Upper lobe of left lung (tissue), 6 donors: Measurements from ENCODE around the gene GULP1. TPM values are rescaled to one million over a fixed set of nuclear protein-coding genes. Genes with fewer than 3 reads are reported as not detected.
A peak's percentile ranks its signal among the peaks of the same experiment; 100 is the strongest.
"Not testable (repeated sequence)": the region's sequence is repeated elsewhere in the genome, so short reads cannot be mapped to it uniquely, and the experiment has no call there.

Source experiments
- ATAC-seq, 2 donors: fragments of 200-7000 bp; cut with Tn5 transposase; one replicate each; pipeline ENCODE4 v1.9.1; 2022; ENCODE audit warnings: mild to moderate bottlenecking in 2 of 2, moderate library complexity in 2 of 2; ENCODE audit not compliant: low FRiP score in 2 of 2
- DNase-seq, 2 donors: peaks; one replicate each; pipeline ENCODE4 v3.0.0-alpha.2; 2019 to 2020
- H3K27ac ChIP-seq, 4 donors: fragments of 200-600 bp; sonication (generic); one replicate each; pipeline ENCODE4 v1.5.1; 2016 to 2019
- H3K27me3 ChIP-seq, 4 donors: fragments of 200-600 bp; sonication (generic); one replicate each; pipeline ENCODE4 v1.5.1; 2017 to 2019
- H3K36me3 ChIP-seq, 4 donors: fragments of 200-600 bp; sonication (generic); one replicate each; pipeline ENCODE4 v1.5.1; 2016 to 2019
- H3K4me1 ChIP-seq, 4 donors: fragments of 200-600 bp; sonication (generic); one replicate each; pipeline ENCODE4 v1.5.1; 2018 to 2019
- H3K4me3 ChIP-seq, 4 donors: fragments of 200-600 bp; sonication (generic); one replicate each; pipeline ENCODE4 v1.5.1; 2017 to 2019; ENCODE audit warnings: mild to moderate bottlenecking in 2 of 4, moderate library complexity in 1 of 4
- H3K9me3 ChIP-seq, 4 donors: fragments of 200-600 bp; sonication (generic); one replicate each; pipeline ENCODE4 v1.5.1; 2018 to 2019
- CTCF ChIP-seq, 6 experiments: fragments of 450-650 bp in 4 of 6; fragments of 200-600 bp in 2 of 6; sonication (generic) in 2 of 6; IDR thresholded peaks; one replicate each; pipeline ENCODE4 v1.5.1; 2016 to 2019; ENCODE audit warnings: antibody characterized with exemption in 6 of 6
- EP300 ChIP-seq, 4 donors: sonication (generic); formaldehyde crosslinking; IDR thresholded peaks; one replicate each; pipeline ENCODE4 v1.5.1; 2017; ENCODE audit warnings: antibody characterized with exemption in 4 of 4, control low read depth in 2 of 4
- POLR2A ChIP-seq, 4 donors: fragments of 450-650 bp; IDR thresholded peaks; one replicate each; pipeline ENCODE4 v1.5.1; 2016 to 2017; ENCODE audit warnings: antibody characterized with exemption in 4 of 4, mild to moderate bottlenecking in 2 of 4
- POLR2AphosphoS5 ChIP-seq, 2 donors: sonication (generic); formaldehyde crosslinking; IDR thresholded peaks; one replicate each; pipeline ENCODE4 v1.5.1; 2017; ENCODE audit warnings: antibody characterized with exemption in 2 of 2
- WGBS, 2 donors: methylation state at CpG; one replicate each; pipeline ENCODE4 v1.1.5; 2017 to 2018; 5-methylcytosine and 5-hydroxymethylcytosine counted together
- total RNA-seq, 6 donors: library from RNA; depleted of rRNA in 4 of 6; stranded (reverse); fragments of >200 nt in 4 of 6; gene quantifications; one replicate each; pipeline versions ENCODE4 v1.1.0 to v1.2.1, GENCODE V29; 2016 to 2021
- donor health status: DM: no; HTN: no; CAD: no; lungs with moderate emphysema.
- donor health status: DM: no; HTN: yes; CAD: no; lungs with severe emphysema.

Gene GULP1
- total RNA-seq, 6 donors from 2014 or later, result 12.5 to 71.2 (median 32.7) TPM

GRCh38 chr2:188450732-188451483, 159.2 kb downstream of the GULP1 start:
- no peak for ATAC-seq
- DNase-seq, result no peak
- Histone ChIP-seq H3K4me3 (no peak overlapping the region), H3K4me1 (no peaks in the 10 kb centered on the region), H3K27me3 (no peaks in the 10 kb centered on the region), H3K36me3 (no peaks in the 10 kb centered on the region), H3K27ac (no peak overlapping the region), H3K9me3 (no peaks in the 10 kb centered on the region)
- WGBS, 2 donors, result 68 to 71% methylated on average over 2 of the region's 2 CpGs
- TF ChIP-seq POLR2A (IDR thresholded peaks at IDR 0.05) (no peak), CTCF (IDR thresholded peaks at IDR 0.05) (no peak), EP300 (IDR thresholded peaks at IDR 0.05) (no peak), POLR2AphosphoS5 (IDR thresholded peaks at IDR 0.05) (no peak)

- WGBS, 2 donors, result 79 to 88% methylated on average over 1 of the region's 1 CpG
- Histone ChIP-seq H3K27ac (no peak overlapping the region), H3K9me3 (no peaks in the 10 kb centered on the region), H3K36me3 (no peaks in the 10 kb centered on the region), H3K4me3 (no peak overlapping the region), H3K27me3 (no peaks in the 10 kb centered on the region), H3K4me1 (no peaks in the 10 kb centered on the region)
- ATAC-seq (no peak), DNase-seq (no peak)
- TF ChIP-seq CTCF (IDR thresholded peaks at IDR 0.05) (no peak), POLR2A (IDR thresholded peaks at IDR 0.05) (no peak), EP300 (IDR thresholded peaks at IDR 0.05) (no peak), POLR2AphosphoS5 (IDR thresholded peaks at IDR 0.05) (no peak)
Observed at GRCh38 chr2:188452084-188452483, 160.4 kb downstream of the GULP1 start.

GRCh38 chr2:188456114-188456909, 164.6 kb downstream of the GULP1 start:
- Histone ChIP-seq H3K27ac (no peak overlapping the region), H3K4me1 (no peaks in the 10 kb centered on the region), H3K27me3 (no peaks in the 10 kb centered on the region), H3K9me3 (no peaks in the 10 kb centered on the region), H3K4me3 (no peak overlapping the region), H3K36me3 (no peaks in the 10 kb centered on the region)
- DNase-seq, result peak in 1 of 2 donors; percentile 2
- no peak for ATAC-seq
- TF ChIP-seq EP300 (IDR thresholded peaks at IDR 0.05) (no peak), POLR2A (IDR thresholded peaks at IDR 0.05) (no peak), POLR2AphosphoS5 (IDR thresholded peaks at IDR 0.05) (no peak), CTCF (IDR thresholded peaks at IDR 0.05) (no peak)
- 85 to 96% methylated on average over 12 of the region's 12 CpGs for WGBS, 2 donors

- DNase-seq, result no peak
- no peaks in the 10 kb centered on the region for H3K36me3 ChIP-seq
- no peaks in the 10 kb centered on the region for H3K9me3 ChIP-seq
- 86 to 88% methylated on average over 2 of the region's 2 CpGs for WGBS, 2 donors
- H3K4me3 ChIP-seq, result no peak overlapping the region
- no peaks in the 10 kb centered on the region for H3K27me3 ChIP-seq
- TF ChIP-seq POLR2AphosphoS5 (IDR thresholded peaks at IDR 0.05), result no peak
- no peak for TF ChIP-seq EP300 (IDR thresholded peaks at IDR 0.05)
- no peak for TF ChIP-seq CTCF (IDR thresholded peaks at IDR 0.05)
- no peak for TF ChIP-seq POLR2A (IDR thresholded peaks at IDR 0.05)
- ATAC-seq, result no peak
- no peaks in the 10 kb centered on the region for H3K4me1 ChIP-seq
- H3K27ac ChIP-seq, result no peak overlapping the region
Observed at GRCh38 chr2:188459061-188459460, 167.4 kb downstream of the GULP1 start.

- not testable (repeated sequence) for DNase-seq, H3K27me3 ChIP-seq, H3K4me1 ChIP-seq, H3K36me3 ChIP-seq, H3K27ac ChIP-seq, ATAC-seq, H3K9me3 ChIP-seq, H3K4me3 ChIP-seq
- 87 to 89% methylated on average over 3 of the region's 3 CpGs for WGBS, 2 donors
Observed at GRCh38 chr2:188466078-188466477, 174.4 kb downstream of the GULP1 start.
